Activated CD4-positive, alpha-beta T cell treated with anti-CD3 and anti-CD28 coated beads for 36 hours (primary cell): ENCODE measurements around the gene UBE2D3. TPM values are rescaled to one million over a fixed set of nuclear protein-coding genes. Genes with fewer than 3 reads are reported as not detected.

ENCODE experiments used
- ATAC-seq: fragments of 200-7000 bp; cut with Tn5 transposase; one replicate; pipeline ENCODE4 v1.10.0; 2021; ENCODE audit warnings: mild to moderate bottlenecking, moderate library complexity
- CTCF ChIA-PET: fragments of 350-600 bp; sonication (Branson Sonifier 250); formaldehyde crosslinking; loops from one replicate; lab custom pipeline; 2021; ENCODE audit warnings: antibody characterized with exemption; lab: Charles Lee
- POLR2A ChIA-PET: fragments of 350-600 bp; sonication (Branson Sonifier 250); formaldehyde crosslinking; loops from one replicate; lab custom pipeline; 2021; ENCODE audit warnings: antibody characterized with exemption, inconsistent platforms; lab: Charles Lee
- DNase-seq: peaks from one replicate; pipeline ENCODE4 v3.0.0-alpha.2; 2020
- H3K27ac Mint-ChIP-seq: one replicate; pipeline ENCODE4 v1.8.0; 2021; ENCODE audit warnings: mixed read lengths
- H3K27me3 Mint-ChIP-seq: one replicate; pipeline ENCODE4 v1.8.0; 2021; ENCODE audit warnings: mixed read lengths
- H3K36me3 Mint-ChIP-seq: one replicate; pipeline ENCODE4 v1.8.0; 2021; ENCODE audit warnings: low read depth, mixed read lengths
- H3K4me1 Mint-ChIP-seq: one replicate; pipeline ENCODE4 v1.8.0; 2021; ENCODE audit warnings: mixed read lengths
- H3K4me3 Mint-ChIP-seq: one replicate; pipeline ENCODE4 v1.8.0; 2021; ENCODE audit warnings: mild to moderate bottlenecking, moderate library complexity, mixed read lengths
- H3K9me3 Mint-ChIP-seq: one replicate; pipeline ENCODE4 v1.8.0; 2021; ENCODE audit warnings: low read depth, mixed read lengths
- intact Hi-C, 2 experiments: fragments of 100-400 bp; cut with DNase I in 1 of 2; cut with micrococcal nuclease in 1 of 2; formaldehyde crosslinking; loops; one replicate each; pipeline versions ENCODE4 v1.14.2 to v1.15.1; 2022 to 2024; cut with DNase I, micrococcal nuclease
- total RNA-seq, 2 experiments: library from RNA; stranded (reverse); gene quantifications; one replicate each; pipeline ENCODE4 v1.2.3, GENCODE V29; 2021

The UBE2D3 gene
- total RNA-seq, 2 experiments from 2014 or later: 472 to 686 TPM

- Mint-ChIP-seq H3K4me3 (no peak overlapping the region), H3K27ac (no peak overlapping the region), H3K27me3 (no peaks in the 10 kb centered on the region), H3K9me3 (no peaks in the 10 kb centered on the region), H3K4me1 (peaks cover 22% of the 10 kb centered on the region), H3K36me3 (peaks cover 5% of the 10 kb centered on the region)
- CTCF ChIA-PET: interaction anchor here (0.7 kb wide), 1 partner anchor 34 kb away, joined by 3 read pairs; no protein-coding TSS in a partner anchor
- DNase-seq (no peak), ATAC-seq (no peak)
- POLR2A ChIA-PET: no interaction called here
- intact Hi-C loops: no loop called here
Observed at GRCh38 chr4:102832105-102832504, 4.8 kb upstream of the UBE2D3 start.

- CTCF ChIA-PET: interaction anchor here (1.2 kb wide), 1 partner anchor 178 kb away, joined by 4 read pairs; no protein-coding TSS in a partner anchor
- intact Hi-C loops: loop anchor here (2.0 to 5.0 kb wide), 8 partner anchors 69 to 1483 kb away; partner anchors contain the start of genes BDH2 (in 1 of the 2), MANBA (in 1 of the 2), NFKB1 (in 1 of the 2) and PPP3CA (in 1 of the 2)
- no peak overlapping the region for H3K27ac Mint-ChIP-seq
- peaks cover 22% of the 10 kb centered on the region for H3K4me1 Mint-ChIP-seq
- POLR2A ChIA-PET: interaction anchor here (1.5 to 5.2 kb wide), 2 partner anchors 10 to 38 kb away, joined by 7 to 106 read pairs; partner anchors contain the start of gene CISD2
- H3K27me3 Mint-ChIP-seq: no peaks in the 10 kb centered on the region
- H3K9me3 Mint-ChIP-seq: no peaks in the 10 kb centered on the region
- H3K36me3 Mint-ChIP-seq: peaks cover 5% of the 10 kb centered on the region
- no peak for ATAC-seq
- no peak overlapping the region for H3K4me3 Mint-ChIP-seq
- no peak for DNase-seq
Observed at GRCh38 chr4:102829803-102830202, 2.5 kb upstream of the UBE2D3 start.

- DNase-seq: no peak
- no peak for ATAC-seq
- peaks cover 22% of the 10 kb centered on the region for H3K4me1 Mint-ChIP-seq
- H3K27me3 Mint-ChIP-seq: no peaks in the 10 kb centered on the region
- H3K27ac Mint-ChIP-seq: no peak overlapping the region
- H3K4me3 Mint-ChIP-seq: no peak overlapping the region
- intact Hi-C loops: loop anchor here (1.0 to 5.0 kb wide), 11 partner anchors 41 to 1481 kb away; partner anchors contain the start of genes BDH2 (in 2 of the 2), MANBA (in 1 of the 2), NFKB1 (in 1 of the 2) and PPP3CA (in 1 of the 2)
- no peaks in the 10 kb centered on the region for H3K9me3 Mint-ChIP-seq
- peaks cover 11% of the 10 kb centered on the region for H3K36me3 Mint-ChIP-seq
- ChIA-PET CTCF (interaction anchor here (0.6 to 2.1 kb wide), 14 partner anchors 9 to 1551 kb away, joined by 3 to 15 read pairs (median 4); no protein-coding TSS in a partner anchor), POLR2A (interaction anchor here (0.5 to 5.2 kb wide), 20 partner anchors 9 to 484 kb away, joined by 3 to 106 read pairs (median 6); partner anchors contain the start of genes CISD2, MANBA and SLC39A8)
Observed at GRCh38 chr4:102828497-102828808, 1.1 kb upstream of the UBE2D3 start.

- Mint-ChIP-seq H3K4me3 (no peak overlapping the region), H3K27ac (no peak overlapping the region)
- POLR2A ChIA-PET: interaction anchor here (0.5 to 5.2 kb wide), 23 partner anchors 9 to 483 kb away, joined by 3 to 106 read pairs (median 5); partner anchors contain the start of genes CISD2, MANBA and SLC39A8
Observed at GRCh38 chr4:102827674-102828496, 534 bp upstream of the UBE2D3 start.

GRCh38 chr4:102826105-102826889, 1.1 kb downstream of the UBE2D3 start:
- no peak overlapping the region for H3K4me3 Mint-ChIP-seq
- no peak overlapping the region for H3K27ac Mint-ChIP-seq
- intact Hi-C loops: loop anchor here (1.0 to 5.0 kb wide), 9 partner anchors 8 to 1479 kb away; partner anchors contain the start of genes BDH2 (in 1 of the 2), PPP3CA (in 1 of the 2), SLC39A8 (in 1 of the 2) and SLC9B2 (in 1 of the 2)
- no peak for DNase-seq
- H3K27me3 Mint-ChIP-seq: no peaks in the 10 kb centered on the region
- ATAC-seq: peak; percentile 0
- peaks cover 27% of the 10 kb centered on the region for H3K4me1 Mint-ChIP-seq
- peaks cover 29% of the 10 kb centered on the region for H3K36me3 Mint-ChIP-seq
- CTCF ChIA-PET: interaction anchor here (0.7 to 1.7 kb wide), 5 partner anchors 10 to 520 kb away, joined by 3 to 8 read pairs (median 3); no protein-coding TSS in a partner anchor
- H3K9me3 Mint-ChIP-seq: no peaks in the 10 kb centered on the region
- POLR2A ChIA-PET: interaction anchor here (0.6 to 5.2 kb wide), 10 partner anchors 10 to 481 kb away, joined by 3 to 106 read pairs (median 6); partner anchors contain the start of genes CISD2, MANBA and SLC39A8

More at GRCh38 chr4:102827674-102828496, 534 bp upstream of the UBE2D3 start:
- DNase-seq: peak; percentile 99
- Mint-ChIP-seq H3K4me1 (peaks cover 20% of the 10 kb centered on the region), H3K36me3 (peaks cover 16% of the 10 kb centered on the region), H3K9me3 (no peaks in the 10 kb centered on the region), H3K27me3 (no peaks in the 10 kb centered on the region)
- ATAC-seq: peak; percentile 76
- CTCF ChIA-PET: interaction anchor here (0.6 to 2.1 kb wide), 12 partner anchors 8 to 1550 kb away, joined by 3 to 15 read pairs (median 4); no protein-coding TSS in a partner anchor
- intact Hi-C loops: loop anchor here (1.0 to 5.0 kb wide), 19 partner anchors 41 to 1481 kb away; partner anchors contain the start of genes BDH2 (in 2 of the 2), MANBA (in 2 of the 2), NFKB1 (in 2 of the 2) and SLC39A8 (in 2 of the 2)

GRCh38 chr4:102825261-102826091, 1.9 kb downstream of the UBE2D3 start:
- H3K36me3 Mint-ChIP-seq: peaks cover 36% of the 10 kb centered on the region
- no peak overlapping the region for H3K27ac Mint-ChIP-seq
- CTCF ChIA-PET: interaction anchor here (0.6 to 1.7 kb wide), 7 partner anchors 9 to 519 kb away, joined by 3 to 8 read pairs (median 3); no protein-coding TSS in a partner anchor

GRCh38 chr4:102824398-102824797, 3.0 kb downstream of the UBE2D3 start:
- ATAC-seq (no peak), DNase-seq (no peak)
- Mint-ChIP-seq H3K9me3 (no peaks in the 10 kb centered on the region), H3K4me3 (no peak overlapping the region), H3K27ac (no peak overlapping the region), H3K36me3 (peaks cover 45% of the 10 kb centered on the region), H3K4me1 (peaks cover 45% of the 10 kb centered on the region), H3K27me3 (no peaks in the 10 kb centered on the region)
- intact Hi-C loops: no loop called here
- ChIA-PET POLR2A (interaction anchor here (1.5 to 5.2 kb wide), 2 partner anchors 14 to 44 kb away, joined by 4 to 106 read pairs; partner anchors contain the start of gene CISD2), CTCF (interaction anchor here (1.6 to 1.9 kb wide), 2 partner anchors 31 to 267 kb away, joined by 4 read pairs; no protein-coding TSS in a partner anchor)

More at GRCh38 chr4:102825261-102826091, 1.9 kb downstream of the UBE2D3 start:
- DNase-seq: peak; percentile 54
- no peaks in the 10 kb centered on the region for H3K9me3 Mint-ChIP-seq
- POLR2A ChIA-PET: interaction anchor here (0.6 to 5.2 kb wide), 6 partner anchors 9 to 249 kb away, joined by 3 to 106 read pairs (median 4); partner anchors contain the start of genes CISD2 and MANBA
- intact Hi-C loops: loop anchor here (1.0 to 5.0 kb wide), 10 partner anchors 7 to 1478 kb away; partner anchors contain the start of genes BDH2 (in 1 of the 2), PPP3CA (in 1 of the 2), SLC39A8 (in 1 of the 2) and SLC9B2 (in 1 of the 2)
- no peak overlapping the region for H3K4me3 Mint-ChIP-seq
- no peak for ATAC-seq
- no peaks in the 10 kb centered on the region for H3K27me3 Mint-ChIP-seq
- H3K4me1 Mint-ChIP-seq: peaks cover 35% of the 10 kb centered on the region

- Mint-ChIP-seq H3K36me3 (peaks cover 44% of the 10 kb centered on the region), H3K4me3 (no peak overlapping the region), H3K27me3 (no peaks in the 10 kb centered on the region), H3K27ac (peak overlapping the region; percentile 87), H3K4me1 (peaks cover 43% of the 10 kb centered on the region), H3K9me3 (no peaks in the 10 kb centered on the region)
- DNase-seq (no peak), ATAC-seq (no peak)
- intact Hi-C loops: no loop called here
- ChIA-PET CTCF (interaction anchor here (1.6 to 2.9 kb wide), 3 partner anchors 12 to 267 kb away, joined by 4 to 11 read pairs (median 4); no protein-coding TSS in a partner anchor), POLR2A (interaction anchor here (1.5 to 2.9 kb wide), 2 partner anchors 12 to 14 kb away, joined by 4 to 8 read pairs; no protein-coding TSS in a partner anchor)
Observed at GRCh38 chr4:102823897-102824296, 3.5 kb downstream of the UBE2D3 start.

- POLR2A ChIA-PET: interaction anchor here (1.5 to 2.9 kb wide), 2 partner anchors 11 to 13 kb away, joined by 4 to 8 read pairs; no protein-coding TSS in a partner anchor
- intact Hi-C loops: no loop called here
- no peaks in the 10 kb centered on the region for H3K27me3 Mint-ChIP-seq
- CTCF ChIA-PET: interaction anchor here (0.7 to 2.9 kb wide), 4 partner anchors 11 to 268 kb away, joined by 3 to 11 read pairs (median 4); no protein-coding TSS in a partner anchor
- ATAC-seq: no peak
- no peak overlapping the region for H3K4me3 Mint-ChIP-seq
- DNase-seq: no peak
- H3K4me1 Mint-ChIP-seq: peaks cover 45% of the 10 kb centered on the region
- H3K36me3 Mint-ChIP-seq: peaks cover 48% of the 10 kb centered on the region
- H3K27ac Mint-ChIP-seq: peak overlapping the region; percentile 87
- H3K9me3 Mint-ChIP-seq: no peaks in the 10 kb centered on the region
Observed at GRCh38 chr4:102823464-102823863, 3.9 kb downstream of the UBE2D3 start.
